Fibroblast of the conjunctiva (primary cell): ENCODE data around the gene LRP5.
"Not testable (repeated sequence)": the region's sequence is repeated elsewhere in the genome, so short reads cannot be mapped to it uniquely, and the experiment has no call there.

Experiments used
- DNase-seq: peaks from one replicate; pipeline ENCODE4 v3.0.0-alpha.2; 2010; ENCODE audit warnings: low read depth

Gene LRP5

DNA sequence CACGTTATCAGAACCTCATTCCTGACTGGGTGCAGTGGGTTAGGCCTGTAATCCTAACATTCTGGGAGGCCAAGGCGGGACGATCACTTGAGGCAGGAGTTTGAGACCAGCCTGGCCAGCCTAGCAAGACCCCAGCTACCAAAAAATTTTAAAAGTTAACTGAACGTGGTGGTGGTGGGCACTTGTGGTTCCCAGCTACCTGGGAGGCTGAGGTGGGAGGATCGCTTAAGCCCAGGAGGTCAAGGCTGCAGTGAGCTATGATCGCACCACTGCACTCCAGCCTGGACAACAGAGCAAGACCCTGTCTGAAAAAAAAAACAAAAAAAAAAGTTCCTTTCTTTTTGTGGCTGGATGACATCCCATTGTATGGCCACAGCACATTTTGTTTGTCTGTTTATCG, 80.4 kb downstream of the LRP5 start:
- DNase-seq, result no peak

DNA sequence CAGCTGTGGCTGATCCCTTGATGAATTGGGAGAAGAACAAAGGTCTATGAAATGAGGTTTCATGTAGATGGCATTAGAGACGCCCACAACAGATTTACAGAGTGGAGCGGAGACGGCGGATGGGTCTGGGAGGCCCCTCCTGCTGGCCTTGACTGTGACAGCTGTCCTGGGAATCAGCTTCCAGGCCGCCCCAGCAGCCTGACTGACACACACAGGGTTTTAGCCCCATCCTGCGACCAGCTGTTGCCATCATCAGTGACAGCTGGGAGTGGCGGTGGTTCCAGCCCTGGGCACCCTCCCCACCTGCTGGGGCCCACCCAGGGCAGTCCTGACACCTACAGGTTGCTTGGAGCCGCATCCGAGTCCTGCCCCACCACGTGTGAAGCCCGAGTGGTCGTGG, 84.1 kb downstream of the LRP5 start:
- DNase-seq, result no peak

DNA sequence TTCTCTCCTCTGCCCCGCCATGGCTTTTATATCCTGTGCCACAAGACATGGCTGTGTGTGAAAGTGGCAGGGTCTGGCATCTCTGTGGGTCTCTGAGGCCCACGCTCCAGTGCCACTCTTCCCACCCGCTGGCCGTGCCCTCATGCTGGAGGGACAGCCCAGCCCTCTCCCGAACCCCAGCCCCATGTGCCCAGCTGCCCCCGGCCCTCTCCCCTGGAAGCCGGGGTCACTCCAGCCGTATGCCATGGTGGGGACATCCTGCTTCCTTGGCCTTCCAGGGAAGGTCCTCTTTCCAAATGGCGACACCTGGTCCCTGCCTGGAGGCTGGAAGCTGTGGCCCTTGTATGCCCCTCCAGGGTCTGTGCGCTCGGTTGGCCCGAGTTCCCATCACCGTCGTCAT, 84.9 kb downstream of the LRP5 start:
- no peak for DNase-seq

- DNase-seq, result no peak
These were observed 86.8 kb downstream of the LRP5 start for GRCh38 chr11:68398995-68399851.

GRCh38 chr11:68399916-68400315, 87.5 kb downstream of the LRP5 start:
- DNase-seq, result no peak

DNA sequence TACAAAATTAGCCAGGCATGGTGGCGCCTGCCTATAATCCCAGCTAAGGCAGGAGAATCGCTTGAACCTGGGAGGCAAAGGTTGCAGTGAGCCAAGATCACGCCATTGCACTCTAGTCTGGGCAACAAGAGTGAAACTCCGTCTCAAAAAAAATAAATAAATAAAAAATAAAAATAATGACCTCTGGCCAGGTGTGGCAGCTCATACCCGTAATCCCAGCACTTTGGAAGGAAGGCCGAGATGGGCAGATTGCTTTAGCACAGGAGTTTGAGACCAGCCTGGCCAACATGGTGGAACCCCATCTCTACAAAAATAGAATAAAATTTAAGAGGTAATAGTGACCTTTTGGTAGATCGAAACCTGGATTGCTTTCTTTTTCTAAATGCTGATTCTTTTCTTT, 88.2 kb downstream of the LRP5 start:
- not testable (repeated sequence) for DNase-seq

GRCh38 chr11:68401856-68402255, 89.5 kb downstream of the LRP5 start:
- no peak for DNase-seq

GRCh38 chr11:68402355-68403031, 90.1 kb downstream of the LRP5 start:
- DNase-seq, result no peak

DNA sequence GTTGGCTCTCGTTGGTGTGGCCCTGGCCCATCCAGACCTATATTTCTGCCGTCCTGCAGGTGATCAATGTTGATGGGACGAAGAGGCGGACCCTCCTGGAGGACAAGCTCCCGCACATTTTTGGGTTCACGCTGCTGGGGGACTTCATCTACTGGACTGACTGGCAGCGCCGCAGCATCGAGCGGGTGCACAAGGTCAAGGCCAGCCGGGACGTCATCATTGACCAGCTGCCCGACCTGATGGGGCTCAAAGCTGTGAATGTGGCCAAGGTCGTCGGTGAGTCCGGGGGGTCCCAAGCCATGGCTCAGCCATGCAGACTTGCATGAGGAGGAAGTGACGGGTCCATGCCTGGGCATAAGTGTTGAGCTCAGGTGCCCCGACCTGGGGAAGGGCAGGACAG, 91.0 kb downstream of the LRP5 start:
- no peak for DNase-seq

DNA sequence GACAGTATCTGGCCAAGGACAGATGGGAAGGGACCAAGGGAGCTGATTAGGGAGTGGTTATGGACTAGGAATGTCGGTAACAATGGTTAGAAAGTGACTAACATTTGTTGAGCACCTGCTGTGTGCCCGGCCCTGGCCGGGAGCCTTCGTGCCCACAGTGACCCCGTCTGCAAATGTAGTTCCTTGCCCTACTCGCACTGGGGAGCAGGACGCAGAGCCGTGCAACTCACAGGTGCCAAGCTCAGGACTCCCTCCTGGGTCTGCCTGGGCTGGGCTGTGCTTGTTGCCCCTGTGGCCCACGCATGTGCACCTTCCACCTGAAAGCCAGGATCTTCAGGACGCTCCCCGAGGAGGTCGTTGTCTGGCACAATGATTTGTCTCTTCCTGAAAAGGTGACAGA, 91.4 kb downstream of the LRP5 start:
- no peak for DNase-seq

DNA sequence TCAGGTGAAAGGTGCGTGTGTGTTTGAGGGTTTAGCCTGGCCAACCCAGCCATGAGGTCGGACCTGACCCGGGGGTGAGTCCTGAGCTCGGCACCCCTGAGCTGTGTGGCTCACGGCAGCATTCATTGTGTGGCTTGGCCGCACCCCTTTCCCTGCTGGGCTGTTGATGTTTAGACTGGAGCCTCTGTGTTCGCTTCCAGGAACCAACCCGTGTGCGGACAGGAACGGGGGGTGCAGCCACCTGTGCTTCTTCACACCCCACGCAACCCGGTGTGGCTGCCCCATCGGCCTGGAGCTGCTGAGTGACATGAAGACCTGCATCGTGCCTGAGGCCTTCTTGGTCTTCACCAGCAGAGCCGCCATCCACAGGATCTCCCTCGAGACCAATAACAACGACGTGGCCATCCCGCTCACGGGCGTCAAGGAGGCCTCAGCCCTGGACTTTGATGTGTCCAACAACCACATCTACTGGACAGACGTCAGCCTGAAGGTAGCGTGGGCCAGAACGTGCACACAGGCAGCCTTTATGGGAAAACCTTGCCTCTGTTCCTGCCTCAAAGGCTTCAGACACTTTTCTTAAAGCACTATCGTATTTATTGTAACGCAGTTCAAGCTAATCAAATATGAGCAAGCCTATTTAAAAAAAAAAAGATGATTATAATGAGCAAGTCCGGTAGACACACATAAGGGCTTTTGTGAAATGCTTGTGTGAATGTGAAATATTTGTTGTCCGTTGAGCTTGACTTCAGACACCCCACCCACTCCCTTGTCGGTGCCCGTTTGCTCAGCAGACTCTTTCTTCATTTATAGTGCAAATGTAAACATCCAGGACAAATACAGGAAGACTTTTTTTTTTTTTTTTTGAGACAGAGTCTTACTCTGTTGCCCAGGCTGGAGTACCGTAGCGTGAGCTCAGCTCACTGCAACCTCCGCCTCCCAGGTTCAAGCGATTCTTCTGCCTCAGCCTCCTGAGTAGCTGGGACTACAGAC, 94.2 kb downstream of the LRP5 start:
- DNase-seq, result no peak

GRCh38 chr11:68408512-68408911, 96.1 kb downstream of the LRP5 start:
- DNase-seq, result no peak

DNA sequence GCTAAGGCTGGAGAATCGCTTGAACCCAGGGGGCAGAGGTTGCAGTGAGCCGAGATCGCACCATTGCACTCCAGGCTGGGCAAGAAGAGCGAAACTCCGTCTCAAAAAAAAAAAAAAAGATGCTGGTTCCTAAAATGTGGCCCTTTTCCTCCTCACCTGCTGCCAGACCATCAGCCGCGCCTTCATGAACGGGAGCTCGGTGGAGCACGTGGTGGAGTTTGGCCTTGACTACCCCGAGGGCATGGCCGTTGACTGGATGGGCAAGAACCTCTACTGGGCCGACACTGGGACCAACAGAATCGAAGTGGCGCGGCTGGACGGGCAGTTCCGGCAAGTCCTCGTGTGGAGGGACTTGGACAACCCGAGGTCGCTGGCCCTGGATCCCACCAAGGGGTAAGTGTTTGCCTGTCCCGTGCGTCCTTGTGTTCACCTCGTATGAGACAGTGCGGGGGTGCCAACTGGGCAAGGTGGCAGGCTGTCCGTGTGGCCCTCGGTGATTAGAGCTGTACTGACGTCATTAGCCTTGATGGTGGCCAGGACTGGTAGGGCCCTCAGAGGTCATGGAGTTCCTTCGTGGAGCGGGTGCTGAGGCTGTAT, 97.5 kb downstream of the LRP5 start:
- DNase-seq, result no peak

GRCh38 chr11:68411501-68411991, 99.2 kb downstream of the LRP5 start:
- no peak for DNase-seq

GRCh38 chr11:68412593-68413475, 100.4 kb downstream of the LRP5 start:
- DNase-seq, result no peak

GRCh38 chr11:68413591-68413999, 101.2 kb downstream of the LRP5 start:
- DNase-seq, result no peak

DNA sequence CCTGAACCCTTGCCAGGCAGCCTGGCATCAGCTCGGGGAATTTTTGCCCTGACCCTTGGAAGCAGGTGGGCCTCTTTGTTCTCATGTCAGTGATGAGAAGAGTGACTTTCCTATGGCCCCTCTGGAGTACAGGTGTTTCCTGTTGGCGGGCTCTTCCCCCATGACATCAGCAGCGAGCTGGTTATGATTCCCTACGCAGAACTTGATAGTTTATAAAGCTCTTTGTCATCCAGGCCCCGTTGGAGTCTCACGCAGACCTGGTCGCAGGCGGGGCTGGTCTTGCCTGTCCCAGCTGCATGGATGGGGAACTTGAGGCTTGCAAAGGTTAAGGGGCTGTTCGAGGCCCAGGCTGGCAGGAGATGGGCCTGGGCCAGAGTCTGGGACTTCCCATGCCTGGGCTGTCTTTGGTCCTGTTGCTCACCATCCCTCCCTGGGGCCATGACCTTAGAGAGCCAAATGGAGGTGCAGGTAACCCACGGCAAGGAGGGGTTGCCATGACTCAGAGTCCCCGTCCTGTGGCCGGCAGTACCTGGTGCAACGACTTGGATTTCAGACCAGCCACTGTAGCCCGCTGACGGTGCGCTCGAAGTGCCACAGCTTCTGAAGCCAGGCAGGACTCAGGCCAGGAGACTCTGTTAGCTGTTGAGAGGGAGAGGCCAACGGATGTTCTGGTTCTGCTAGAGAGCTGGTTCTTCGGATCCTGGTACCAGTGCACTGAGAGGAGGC, 102.3 kb downstream of the LRP5 start:
- no peak for DNase-seq

DNA sequence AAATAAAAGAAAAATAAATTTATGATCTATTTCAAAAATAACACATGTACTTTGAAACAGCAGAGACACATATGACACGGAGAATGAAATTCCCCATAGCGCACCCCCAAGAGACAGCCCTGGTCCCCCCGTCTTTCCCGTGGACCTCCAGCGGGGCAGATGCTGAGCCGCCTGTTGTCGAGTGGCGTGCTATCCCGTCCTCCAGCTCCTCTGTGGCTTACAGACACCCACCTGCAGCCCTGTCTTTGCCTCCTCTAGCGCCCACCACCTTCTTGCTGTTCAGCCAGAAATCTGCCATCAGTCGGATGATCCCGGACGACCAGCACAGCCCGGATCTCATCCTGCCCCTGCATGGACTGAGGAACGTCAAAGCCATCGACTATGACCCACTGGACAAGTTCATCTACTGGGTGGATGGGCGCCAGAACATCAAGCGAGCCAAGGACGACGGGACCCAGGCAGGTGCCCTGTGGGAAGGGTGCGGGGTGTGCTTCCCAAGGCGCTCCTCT, 103.7 kb downstream of the LRP5 start:
- DNase-seq, result no peak

- no peak for DNase-seq
These were observed 106.3 kb downstream of the LRP5 start for GRCh38 chr11:68418648-68419047.

DNA sequence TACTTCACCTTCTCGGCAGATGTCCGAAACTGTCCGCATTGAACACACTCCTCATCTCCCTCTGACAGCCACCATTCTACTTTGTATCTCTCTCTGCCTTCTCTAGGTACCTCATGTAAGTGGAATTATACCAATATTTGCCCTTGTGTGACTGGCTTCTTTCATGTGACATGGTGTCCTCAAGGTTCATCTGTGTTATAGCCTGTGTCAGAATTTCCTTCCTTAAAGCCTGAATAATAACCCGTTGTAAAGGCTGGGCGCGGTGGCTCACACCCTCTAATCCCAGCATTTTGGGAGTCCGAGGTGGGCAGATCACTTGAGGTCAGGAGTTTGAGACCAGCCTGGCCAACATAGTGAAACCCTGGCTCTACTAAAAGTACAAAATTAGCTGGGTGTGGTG, 107.8 kb downstream of the LRP5 start:
- no peak for DNase-seq
